NCI-H345 (cell line): ENCODE data around the gene RERE.
A peak's percentile ranks its signal among the peaks of the same experiment; 100 is the strongest.
"Not testable (repeated sequence)": the region's sequence is repeated elsewhere in the genome, so short reads cannot be mapped to it uniquely, and the experiment has no call there.

Experiments
- DNase-seq: peaks from one replicate; lab custom pipeline; 2025; lab: John Stamatoyannopoulos, UW

RERE gene

DNA sequence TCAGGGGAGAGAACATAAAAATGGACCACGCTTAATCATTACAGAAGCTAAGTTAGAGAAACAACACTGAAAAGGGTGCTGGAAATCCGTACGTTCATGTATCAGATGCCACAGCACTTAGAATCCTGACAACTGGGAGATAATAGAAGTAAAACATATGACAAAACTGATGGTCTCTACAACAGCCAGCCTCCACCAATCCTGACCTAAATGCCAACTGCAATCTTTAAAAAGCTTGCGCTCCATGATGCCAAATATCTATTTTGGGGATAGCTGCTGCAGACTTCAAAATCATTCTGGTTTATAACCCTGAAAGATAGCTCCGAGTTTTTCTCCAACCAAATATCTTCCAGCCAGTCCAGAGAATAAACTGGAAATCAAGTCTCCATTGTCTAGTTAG lies 178.3 kb downstream of the RERE start:
- DNase-seq, result no peak

DNA sequence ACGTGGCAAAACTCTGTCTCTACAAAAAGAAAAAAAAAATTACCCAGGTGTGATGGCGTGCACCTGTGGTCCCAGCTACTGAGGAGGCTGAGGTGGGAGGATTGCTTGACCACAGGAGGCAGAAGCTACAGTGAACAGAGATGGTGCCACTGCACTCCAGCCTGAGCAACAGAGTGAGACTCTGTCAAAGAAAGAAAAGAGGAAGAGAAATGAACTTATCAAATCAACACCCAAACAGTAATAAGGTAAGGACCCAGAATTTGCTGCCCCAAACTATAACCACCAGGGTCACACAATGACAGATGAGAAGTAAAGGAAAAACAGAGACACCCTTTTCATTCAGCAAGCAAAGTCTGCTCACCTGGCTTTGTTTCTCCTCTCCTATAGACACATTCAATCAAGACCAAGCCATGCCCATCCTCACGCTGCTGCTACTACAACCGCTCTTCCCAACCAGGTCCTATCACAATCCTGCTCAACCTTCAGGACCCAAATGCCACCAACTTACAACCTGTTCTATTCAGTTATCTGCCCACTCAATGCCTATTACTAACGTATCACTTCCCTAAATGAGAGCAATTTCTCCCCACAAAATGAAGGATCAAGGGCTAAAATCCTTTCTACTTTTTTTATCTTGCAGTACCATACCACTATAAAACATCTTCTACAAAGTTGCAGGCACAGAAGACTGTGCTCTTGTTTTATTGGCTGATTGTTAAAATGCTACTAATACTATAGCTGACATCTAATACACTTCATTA lies 183.5 kb downstream of the RERE start:
- no peak for DNase-seq

DNA sequence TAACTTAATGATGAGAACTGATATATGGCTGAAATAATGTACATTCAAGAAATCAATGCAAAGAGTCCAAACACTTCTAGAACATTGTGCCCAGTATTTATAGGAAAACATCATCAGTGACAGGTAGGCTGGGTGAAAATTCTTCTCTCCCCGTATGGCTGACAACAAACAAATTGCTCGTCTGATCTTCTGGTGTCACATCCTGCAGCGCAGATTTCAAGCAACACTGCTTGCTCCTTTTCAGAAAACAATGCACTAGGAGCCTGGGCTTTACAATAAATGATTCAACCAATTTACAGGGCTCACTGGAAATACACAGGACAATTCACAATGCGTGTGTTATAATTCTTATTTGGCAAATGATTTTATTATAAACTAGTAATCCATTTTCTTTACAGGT lies 185.3 kb downstream of the RERE start:
- DNase-seq, result no peak

DNA sequence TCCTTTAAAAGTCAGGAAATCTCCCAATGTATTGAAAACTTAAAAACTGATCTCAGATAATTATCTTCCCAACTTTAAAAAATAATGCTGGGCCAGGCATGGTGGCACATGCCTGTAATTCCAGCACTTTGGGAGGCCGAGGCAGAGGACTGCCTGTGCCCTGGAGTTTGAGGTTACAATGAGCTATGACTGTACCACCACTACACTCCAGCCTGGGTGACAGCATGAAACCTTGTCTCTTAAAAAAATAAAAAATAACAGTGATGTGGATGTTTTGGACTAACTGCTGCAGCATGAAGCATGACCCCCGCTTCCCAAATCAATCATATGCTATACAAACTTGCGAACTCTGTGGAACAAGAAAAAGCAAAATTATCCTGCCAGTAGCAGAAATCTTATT lies 186.3 kb downstream of the RERE start:
- no peak for DNase-seq

DNA sequence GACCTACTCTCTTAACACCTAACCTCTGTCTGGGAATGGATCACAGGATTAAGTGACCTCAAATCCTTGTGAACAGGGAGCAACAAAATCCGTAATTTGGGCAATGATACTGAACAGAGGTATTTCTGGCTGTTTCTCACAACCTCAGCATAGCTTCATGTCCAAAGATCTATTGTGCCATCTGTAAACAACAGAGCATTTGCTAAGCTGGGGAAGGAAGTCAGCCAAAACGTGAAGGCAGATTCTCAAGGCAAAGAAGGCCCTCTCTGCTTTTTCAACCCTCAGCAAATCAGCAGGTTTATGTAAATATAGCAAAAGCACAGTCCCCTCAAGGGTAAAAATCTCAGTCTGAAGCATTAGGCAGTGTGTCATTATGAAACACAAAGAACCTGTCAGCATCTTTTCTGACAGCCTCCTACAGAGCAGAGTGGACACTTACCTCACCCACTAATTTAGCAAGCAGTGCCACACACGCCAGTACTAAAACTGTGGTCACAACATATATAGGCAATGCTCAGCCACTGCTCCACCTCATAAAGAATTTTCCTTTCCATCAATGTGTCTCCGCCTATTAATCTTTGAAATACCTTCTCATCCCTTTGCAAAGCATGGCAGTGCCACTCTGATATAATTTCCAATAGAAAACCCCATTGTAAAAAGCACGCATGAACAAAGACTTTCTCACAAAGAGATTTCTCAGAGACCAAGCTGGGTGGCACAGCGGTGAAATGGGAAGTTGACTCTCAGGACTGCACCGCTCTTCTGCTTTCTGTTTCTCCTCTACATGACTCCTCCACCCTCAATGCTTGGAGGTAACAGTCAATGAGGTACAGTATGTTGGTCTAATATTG lies 188.0 kb downstream of the RERE start:
- DNase-seq, result peak; percentile 40

DNA sequence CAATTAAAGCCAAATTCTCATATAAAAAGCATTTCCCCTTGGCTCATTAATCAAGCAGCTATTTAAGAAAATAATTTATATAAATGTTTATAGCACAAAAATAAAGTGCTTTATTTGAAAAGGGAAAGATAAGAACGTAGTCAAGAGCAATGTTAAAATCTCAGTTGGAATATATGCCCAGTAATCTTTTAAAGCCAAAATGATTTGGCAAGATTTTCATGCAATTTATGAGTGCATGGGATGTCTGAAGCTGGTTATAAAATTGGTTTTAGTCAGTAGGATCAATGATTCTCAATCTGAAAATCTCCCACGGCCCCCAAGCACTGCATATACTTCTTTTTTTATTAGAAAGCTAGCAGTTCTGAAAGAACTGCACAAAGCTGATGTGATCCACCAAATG lies 188.8 kb downstream of the RERE start:
- DNase-seq, result no peak

DNA sequence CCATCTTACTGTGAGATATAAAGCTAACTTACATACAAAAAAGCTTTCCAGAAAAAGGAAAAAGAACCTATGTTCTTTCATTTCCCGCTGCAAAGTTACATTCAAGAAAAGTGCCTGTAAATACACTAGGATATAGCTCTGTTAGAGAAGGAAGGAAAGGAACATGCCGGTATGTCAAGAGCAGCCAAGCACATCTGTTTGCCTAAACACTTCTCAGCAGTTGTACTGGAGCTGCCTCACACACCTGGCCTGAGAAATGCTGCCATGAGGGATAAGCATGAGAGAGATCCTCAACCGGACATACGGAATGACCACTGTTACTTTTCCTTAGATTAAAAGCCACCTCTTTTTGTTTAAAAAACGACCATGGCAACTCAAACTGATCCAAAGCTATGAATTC lies 189.7 kb downstream of the RERE start:
- no peak for DNase-seq

DNA sequence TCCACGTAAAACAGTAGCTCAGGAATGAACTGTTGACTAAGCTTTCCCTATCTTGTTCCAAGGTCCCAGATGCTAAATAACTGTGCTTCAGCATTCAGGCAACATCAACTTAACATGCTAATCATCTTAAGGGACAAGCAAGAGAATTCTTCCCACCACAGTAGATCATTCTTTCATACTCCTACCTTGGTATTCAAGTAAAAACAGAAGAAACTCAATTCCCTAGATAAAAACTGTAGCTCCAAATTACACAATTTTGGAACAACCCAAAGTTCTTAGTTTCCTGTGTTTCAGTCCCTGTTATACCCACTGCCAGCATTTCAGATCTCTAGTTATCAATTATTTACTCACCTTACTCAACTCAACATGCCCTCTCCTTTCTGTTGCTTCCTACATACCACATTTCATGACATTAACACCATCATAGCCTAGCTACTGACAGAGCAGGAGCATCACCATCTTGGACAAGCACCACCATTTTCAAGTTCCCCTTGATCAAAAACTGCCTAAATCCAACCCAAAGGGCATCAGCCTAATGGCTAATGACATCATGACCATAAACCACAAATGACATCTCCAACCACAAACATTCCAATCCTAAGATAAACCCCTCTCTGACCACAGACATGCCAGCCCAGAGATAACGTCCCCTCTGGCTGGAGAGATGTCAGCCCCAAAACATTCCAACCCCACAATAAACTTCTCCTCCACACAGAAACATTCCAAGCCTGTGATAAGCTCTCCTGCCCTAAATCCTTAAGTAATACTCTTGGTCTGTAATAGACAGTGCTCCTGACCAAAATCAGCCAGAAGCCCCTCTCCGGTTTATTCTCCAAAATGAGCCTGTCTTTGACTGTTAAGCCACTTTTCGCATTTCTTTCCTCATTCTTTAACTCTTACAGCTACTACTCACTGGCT lies 191.2 kb downstream of the RERE start:
- DNase-seq, result no peak

DNA sequence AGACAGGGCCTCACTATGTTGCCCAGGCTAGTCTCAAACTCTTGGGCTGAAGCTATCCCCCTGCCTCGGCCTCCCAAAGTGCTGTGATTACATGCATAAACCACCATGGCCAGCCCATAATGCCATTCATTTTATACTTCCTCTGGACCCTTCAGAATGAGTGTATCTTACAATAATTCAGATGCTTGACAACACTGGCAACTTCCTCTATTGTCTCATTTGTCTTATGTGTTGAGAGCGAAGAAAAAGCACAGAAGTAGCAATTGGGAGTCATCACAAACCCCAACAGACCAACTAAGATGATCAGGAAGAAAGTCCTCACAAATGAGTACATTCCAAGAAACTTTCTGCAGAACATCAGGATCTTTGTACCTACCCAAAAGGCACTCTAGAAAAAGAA lies 191.9 kb downstream of the RERE start:
- DNase-seq, result no peak

DNA sequence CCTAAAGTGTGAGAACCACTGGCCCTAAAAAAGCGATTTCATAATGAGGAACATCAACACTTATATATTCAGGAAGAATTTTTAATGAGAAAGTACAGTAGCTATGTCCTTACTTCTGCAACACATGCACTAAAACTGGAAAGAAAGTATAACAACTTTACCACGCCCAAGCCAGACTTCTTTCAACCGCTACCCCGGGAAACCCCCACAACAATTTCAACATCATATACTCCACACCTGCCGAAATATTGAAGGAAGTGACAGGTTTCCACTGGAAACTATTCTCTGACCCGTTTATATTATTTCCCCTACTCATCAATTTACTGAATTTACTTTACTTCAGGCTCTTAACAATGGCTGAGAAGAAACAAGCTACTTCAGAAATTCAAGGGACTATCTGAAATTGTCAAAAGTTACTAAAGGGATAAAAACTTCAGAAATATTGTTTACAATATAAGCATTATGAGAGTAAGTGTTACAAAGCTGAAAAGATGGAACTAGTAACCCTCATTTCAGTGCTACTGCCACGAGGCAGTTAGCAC lies 193.7 kb downstream of the RERE start:
- not testable (repeated sequence) for DNase-seq

DNA sequence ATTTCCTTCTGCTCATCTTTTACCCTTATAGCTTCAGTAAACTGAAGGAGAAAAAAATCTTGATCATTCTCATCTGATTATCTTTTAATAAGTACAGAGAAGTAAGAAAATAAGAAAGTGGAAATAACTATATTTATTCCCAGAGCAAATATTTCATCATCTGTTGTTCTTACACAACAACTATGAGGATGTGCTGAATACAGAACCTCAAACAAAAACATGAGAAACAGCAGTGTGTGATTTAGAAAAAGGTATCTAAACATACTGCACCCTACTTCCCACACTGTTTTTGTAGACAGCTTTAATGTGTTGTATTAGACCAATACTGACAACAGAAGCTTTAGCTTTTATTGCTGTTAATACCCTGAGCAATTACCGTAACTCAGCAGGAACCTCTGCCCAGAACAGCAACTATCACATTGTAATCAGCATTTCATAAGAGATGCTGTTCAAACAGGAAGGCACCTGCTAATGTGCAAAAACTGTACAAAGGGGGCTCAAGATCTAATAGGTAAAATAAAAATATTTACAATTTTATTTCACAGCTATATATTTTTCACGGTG lies 195.6 kb downstream of the RERE start:
- DNase-seq, result not testable (repeated sequence)

DNA sequence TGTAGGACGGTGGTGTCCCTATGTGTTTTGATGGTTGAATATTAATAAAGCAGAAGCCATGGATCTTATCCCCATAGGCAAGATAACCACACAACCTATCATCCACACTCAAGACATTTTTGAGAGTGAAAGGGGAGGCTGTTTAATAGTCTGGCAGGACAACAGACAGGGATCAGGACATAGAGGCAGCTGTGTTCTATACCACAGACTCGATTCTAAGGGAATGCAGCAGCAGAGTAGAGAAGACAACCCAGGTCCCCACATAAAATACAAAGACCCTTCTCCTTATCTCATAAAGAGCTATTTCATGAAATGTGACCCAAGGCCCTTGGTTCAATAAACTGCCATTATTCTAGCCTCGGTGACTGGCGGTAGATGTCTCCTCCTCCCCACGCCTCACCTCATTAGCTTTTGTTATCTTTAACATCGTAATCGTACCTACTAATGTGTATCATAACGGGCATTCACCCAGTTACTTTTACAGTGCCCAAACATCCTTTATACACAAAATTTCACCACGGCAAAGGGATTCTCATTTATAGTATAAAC lies 196.3 kb downstream of the RERE start:
- not testable (repeated sequence) for DNase-seq

DNA sequence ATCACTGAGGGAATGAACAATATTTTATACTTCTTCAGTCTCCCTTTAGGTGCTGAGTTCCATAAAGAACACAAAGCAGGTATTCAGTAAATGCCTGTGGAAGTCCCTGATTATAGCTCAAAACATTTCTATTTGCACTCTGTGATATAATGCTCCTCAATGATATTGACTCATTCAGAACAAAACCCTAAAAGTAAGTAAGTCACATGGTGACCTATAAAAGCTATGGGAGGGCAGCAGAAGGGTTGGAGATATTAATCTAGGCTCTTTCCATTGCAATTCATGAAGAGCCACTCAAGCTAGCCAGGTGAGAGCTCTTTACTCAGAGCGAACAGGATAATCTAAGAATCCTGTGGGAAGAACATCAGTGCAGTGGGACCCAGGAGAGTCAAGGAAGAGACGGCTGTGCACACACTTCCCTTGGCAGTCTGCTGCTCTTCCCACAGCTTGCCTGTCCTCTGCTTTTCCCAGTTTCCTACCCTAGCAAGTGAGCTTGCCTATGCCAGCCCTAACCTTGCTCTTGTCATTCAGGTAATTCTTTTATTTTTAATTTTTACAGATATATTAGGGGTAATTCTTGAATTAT lies 197.4 kb downstream of the RERE start:
- not testable (repeated sequence) for DNase-seq

DNA sequence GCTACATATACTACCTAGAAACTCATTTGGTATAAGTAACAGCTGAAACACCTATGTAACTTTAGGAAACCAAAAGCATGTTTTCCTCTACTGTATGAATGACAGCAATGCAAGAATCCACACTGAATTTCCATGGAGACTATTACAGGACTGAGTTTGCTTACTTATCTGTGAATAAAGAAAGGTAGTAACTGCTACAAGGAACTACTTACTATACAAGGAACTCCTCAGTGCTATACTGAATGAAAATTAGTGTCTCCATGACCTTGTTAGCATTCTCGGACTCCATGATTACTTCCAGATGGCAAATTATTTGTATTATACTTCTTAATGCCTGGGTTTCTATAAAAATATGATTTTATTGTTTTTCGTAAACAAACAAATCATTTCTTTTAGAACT lies 198.0 kb downstream of the RERE start:
- DNase-seq, result not testable (repeated sequence)

DNA sequence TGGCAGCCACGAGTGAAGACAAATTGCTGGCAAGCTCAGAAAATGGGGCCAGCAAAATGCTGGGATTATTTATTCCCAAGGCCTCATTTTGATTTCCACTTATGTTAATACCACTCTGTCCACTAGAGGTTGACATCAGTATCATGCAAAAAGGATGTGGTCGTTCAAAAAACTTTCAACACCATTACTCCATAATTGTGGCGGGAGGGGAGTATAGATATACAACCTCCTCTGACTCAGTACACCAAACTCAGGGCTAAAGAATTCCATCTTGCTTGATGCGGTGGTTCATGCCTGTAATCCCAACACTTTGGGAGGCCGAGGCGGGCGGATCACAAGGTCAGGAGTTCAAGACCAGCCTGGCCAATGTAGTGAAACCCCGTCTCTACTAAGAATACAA lies 200.6 kb downstream of the RERE start:
- DNase-seq, result not testable (repeated sequence)

DNA sequence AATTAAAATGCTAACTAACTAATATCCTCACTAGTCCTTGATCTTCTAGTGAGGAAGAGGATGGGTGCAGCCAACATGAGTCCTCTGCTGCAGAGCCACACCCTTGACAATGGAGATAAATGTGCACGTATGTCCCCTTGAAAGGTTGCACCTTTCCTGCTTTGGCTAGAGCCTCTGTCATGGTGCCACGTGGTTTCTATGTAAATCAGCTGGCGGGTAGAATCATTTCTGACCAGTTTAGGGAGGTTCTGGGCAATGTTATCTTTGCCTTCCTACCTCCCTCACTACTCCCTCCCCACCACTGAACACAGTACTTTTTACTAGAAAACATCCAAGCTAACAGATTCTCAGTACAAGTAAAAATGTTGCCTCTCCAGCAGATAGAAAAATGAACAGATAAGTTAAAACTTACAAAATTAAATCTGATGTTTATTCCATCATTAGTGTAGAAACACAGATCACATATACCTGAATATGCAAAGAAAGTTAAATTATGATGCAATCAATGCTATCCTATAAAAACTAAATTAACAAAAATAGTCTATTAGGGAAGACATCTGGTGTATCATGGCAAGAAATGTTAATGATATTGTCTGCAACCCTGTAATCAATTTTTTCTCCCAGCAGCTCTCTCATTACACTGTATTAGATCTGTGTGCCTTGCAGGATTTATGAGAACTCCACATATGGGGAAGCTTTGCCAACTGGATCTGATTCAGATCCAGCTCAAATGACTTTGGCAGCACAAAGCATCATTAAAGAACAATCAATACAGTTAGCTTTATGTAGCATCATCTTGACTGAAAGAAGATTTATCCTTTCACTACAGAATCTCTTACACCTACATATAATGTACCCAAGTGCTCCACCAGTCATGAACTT lies 205.6 kb downstream of the RERE start:
- not testable (repeated sequence) for DNase-seq

DNA sequence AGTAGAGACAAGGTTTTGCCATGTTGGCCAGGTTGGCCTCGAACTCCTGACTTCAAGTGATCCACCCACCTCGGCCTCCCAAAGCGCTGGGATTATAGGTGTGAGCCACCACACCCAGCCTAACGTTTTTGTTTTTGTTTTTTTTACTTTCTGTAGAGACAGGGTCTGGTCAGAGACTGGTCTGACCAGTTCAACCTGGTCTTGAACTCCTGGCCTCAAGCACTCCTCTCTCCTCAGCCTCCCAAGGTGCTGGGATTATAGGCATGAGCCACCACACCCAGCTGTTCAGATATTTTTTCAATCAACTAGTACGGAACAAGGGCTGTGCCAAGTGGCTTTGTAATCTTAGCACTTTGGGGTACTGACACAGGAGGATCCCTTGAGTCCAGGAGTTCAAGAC lies 209.5 kb downstream of the RERE start:
- no peak for DNase-seq

DNA sequence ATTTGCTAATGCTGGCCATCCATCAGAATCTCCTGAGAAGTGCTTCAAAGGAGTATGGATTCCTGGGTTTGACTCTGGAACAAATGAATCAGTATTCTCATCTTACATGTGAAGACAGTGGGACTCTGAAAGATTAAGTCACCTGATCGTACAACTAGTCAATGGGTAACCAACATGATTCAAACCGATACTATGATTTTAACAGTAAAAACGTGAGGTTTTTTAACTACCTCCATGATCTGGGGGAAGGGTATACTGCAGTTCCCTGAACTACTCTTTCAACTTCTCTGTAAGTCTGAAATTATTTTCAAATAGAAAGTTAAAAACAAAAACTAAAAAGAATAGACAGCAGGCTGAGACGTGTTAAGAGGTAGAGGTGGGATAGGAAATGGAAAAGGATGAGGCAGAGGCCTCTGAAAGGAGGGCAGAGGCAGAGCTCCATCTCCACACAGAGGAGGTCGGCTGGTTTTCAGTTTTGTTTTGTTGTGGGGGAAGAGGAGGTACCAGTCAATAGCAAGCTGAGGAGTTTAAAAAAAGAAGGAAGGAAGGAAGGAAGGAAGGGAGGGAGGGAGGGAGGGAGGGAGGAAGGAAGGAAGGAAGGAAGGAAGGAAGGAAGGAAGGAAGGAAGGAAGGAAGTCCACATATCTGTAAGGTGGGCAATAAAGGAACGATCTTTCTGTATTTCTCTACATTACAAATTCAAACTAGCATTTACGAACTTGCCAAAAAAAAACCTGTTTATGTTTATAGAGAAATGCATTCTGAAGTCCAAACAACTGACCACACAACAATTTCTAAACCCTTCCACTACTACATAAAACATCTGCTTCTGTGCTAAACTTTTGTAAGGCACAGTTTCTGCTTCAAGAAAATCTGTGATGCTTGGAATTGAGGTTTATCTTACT lies 213.1 kb downstream of the RERE start:
- DNase-seq, result no peak

DNA sequence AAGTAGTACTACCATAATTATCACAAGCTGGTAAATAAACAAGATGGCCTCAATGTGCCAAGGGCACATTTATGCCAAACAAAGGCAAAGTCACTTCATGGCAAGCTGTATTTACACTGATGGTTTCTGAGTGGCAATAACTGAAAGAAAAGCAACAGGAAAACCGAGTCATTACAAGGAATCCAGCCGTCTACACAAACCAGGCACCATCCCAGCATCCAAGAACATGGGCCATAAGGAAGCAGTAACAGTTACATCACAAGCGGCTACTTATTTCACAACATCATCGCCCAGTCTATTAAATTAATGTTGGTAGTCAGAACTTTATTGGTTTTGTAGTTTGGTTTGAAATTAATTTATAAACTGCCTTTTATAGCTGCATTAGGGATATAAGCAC lies 214.2 kb downstream of the RERE start:
- DNase-seq, result peak; percentile 85
